H1 (cell line): Measurements from ENCODE around the gene KCNMA1. TPM values are rescaled to one million over a fixed set of nuclear protein-coding genes. Genes with fewer than 3 reads are reported as not detected.

Source experiments
- EGR1 ChIP-seq: IDR thresholded peaks from 2 replicates; pipeline ENCODE4 v1.6.1; 2011; ENCODE audit warnings: low read depth, low read length, borderline replicate concordance
- polyA plus RNA-seq, 7 experiments: library from polyadenylated mRNA; depleted of rRNA in 3 of 7; stranded (reverse) in 5 of 7; unstranded in 2 of 7; fragments of >200 nt in 5 of 7; fragments of 200-250 nt in 2 of 7; gene quantifications; 1 replicate in 5 of 7; 2 replicates in 1 of 7; 4 replicates in 1 of 7; pipeline versions ENCODE4 v1.2.1 to v1.2.3, GENCODE V29; 2011 to 2013; ENCODE audit warnings: missing spikeins in 2 of 7, mixed read lengths in 2 of 7
- total RNA-seq: library from RNA; stranded (reverse); fragmentation: NEBNext Ultra II Directional; extraction: Animal tissue kit (Norgen Biotek cat#: 25700); gene quantifications from 2 replicates; pipeline ENCODE4 v1.2.1, GENCODE V29; 2021

The KCNMA1 gene
- total and polyA plus RNA-seq, 2 of the 8 experiments (the other 6 are each of a cell fraction or from before 2014, with no cell fraction given): 10.2 to 11.1 TPM

DNA sequence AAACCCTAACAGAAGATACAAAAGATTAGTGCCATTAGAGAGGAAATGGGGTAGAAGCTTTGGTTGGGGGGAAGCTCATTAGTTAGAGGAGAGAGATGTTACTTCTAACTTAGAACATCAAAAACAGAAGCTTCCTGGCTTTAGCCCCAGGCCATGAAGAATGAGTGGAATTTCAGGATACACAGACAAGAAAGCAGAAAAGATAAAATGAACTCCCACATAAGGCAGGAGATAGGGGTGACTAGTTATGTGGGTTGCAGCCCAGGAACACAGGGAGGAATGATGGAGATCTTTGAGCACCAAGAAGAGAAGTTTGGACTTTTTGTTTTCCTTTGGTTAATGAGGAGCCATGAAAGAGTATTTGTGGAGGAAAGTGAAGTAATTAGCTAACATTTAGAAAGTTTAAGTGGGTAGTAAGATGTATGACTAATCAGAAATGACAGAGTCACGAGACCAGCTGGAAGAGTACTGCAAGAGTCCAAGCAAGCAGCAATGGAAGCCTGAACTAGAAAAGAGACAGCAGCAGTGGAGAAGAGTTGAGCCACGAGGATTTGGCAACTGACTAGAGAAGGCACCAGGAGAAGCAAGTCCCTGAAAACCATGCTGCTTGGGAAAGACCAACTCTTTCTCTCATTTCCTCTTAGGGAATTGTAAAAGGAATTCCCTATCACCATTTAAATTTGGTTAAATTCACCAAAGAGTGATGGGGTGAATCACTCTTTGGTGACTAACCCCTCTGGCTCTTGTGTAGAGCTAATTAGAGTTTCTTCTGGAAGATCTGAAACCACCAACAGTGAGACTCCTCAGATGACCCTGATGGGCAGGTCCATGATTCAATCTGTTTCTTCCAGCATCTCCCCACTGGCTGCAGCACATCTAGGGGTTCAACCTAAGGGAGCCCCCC lies 131.9 kb downstream of the KCNMA1 start (continued):
- TF ChIP-seq EGR1: no peak
